HEK293T (cell line): Measurements from ENCODE around the gene CCNQ.

Source experiments
- CTCF ChIA-PET: fragments of 350-600 bp; formaldehyde crosslinking; extraction: SDS; loops from one replicate; lab custom pipeline; 2021; ENCODE audit warnings: antibody characterized with exemption, inconsistent platforms; lab: Yijun Ruan, JAX
- POLR2A ChIA-PET: fragments of 350-600 bp; formaldehyde crosslinking; extraction: SDS; loops from one replicate; lab custom pipeline; 2020; ENCODE audit warnings: antibody characterized with exemption, inconsistent platforms; lab: Yijun Ruan, JAX
- DNase-seq: peaks from one replicate; pipeline ENCODE4 v3.0.0; 2012; ENCODE audit warnings: mixed read lengths; ENCODE audit errors: extremely low spot score
- ARNT ChIP-seq: fragments of 450-650 bp; IDR thresholded peaks from 2 replicates; pipeline ENCODE4 v1.6.1; 2017; ENCODE audit warnings: mild to moderate bottlenecking
- BHLHE40 ChIP-seq: fragments of 450-650 bp; IDR thresholded peaks from 2 replicates; pipeline ENCODE4 v1.6.1; 2016; ENCODE audit warnings: mild to moderate bottlenecking, moderate library complexity, borderline replicate concordance
- CTBP1 ChIP-seq: fragments of 450-650 bp; IDR thresholded peaks from 2 replicates; pipeline ENCODE4 v1.6.1; 2016; ENCODE audit warnings: borderline replicate concordance
- ELF4 ChIP-seq: fragments of 450-650 bp; IDR thresholded peaks from 2 replicates; pipeline ENCODE4 v1.6.1; 2017; ENCODE audit warnings: antibody characterized with exemption
- FOXA1 ChIP-seq: fragments of 450-650 bp; IDR thresholded peaks from 2 replicates; pipeline ENCODE4 v1.6.1; 2016; ENCODE audit warnings: mild to moderate bottlenecking
- FOXK2 ChIP-seq: fragments of 450-650 bp; IDR thresholded peaks from 2 replicates; pipeline ENCODE4 v1.6.1; 2016; ENCODE audit warnings: mild to moderate bottlenecking
- FOXM1 ChIP-seq: fragments of 450-650 bp; IDR thresholded peaks from 2 replicates; pipeline ENCODE4 v1.6.1; 2017; ENCODE audit warnings: mild to moderate bottlenecking, borderline replicate concordance
- HDGF ChIP-seq: fragments of 450-650 bp; IDR thresholded peaks from 2 replicates; pipeline ENCODE4 v1.6.1; 2017; ENCODE audit warnings: antibody characterized with exemption, borderline replicate concordance
- L3MBTL2 ChIP-seq: fragments of 450-650 bp; conservative IDR thresholded peaks from 2 replicates; pipeline ENCODE4 v1.6.1; 2016; ENCODE audit warnings: mild to moderate bottlenecking
- LEF1 ChIP-seq: fragments of 450-650 bp; IDR thresholded peaks from 2 replicates; pipeline ENCODE4 v1.6.1; 2017; ENCODE audit warnings: mild to moderate bottlenecking, borderline replicate concordance
- NFRKB ChIP-seq: fragments of 450-650 bp; IDR thresholded peaks from 2 replicates; pipeline ENCODE4 v1.6.1; 2016; ENCODE audit warnings: mild to moderate bottlenecking, moderate library complexity
- SP1 ChIP-seq: fragments of 450-650 bp; IDR thresholded peaks from 2 replicates; pipeline ENCODE4 v1.6.1; 2017
- SUZ12 ChIP-seq: fragments of 450-650 bp; IDR thresholded peaks from 2 replicates; pipeline ENCODE4 v1.6.1; 2016; ENCODE audit warnings: mild to moderate bottlenecking
- TARDBP ChIP-seq: fragments of 450-650 bp; IDR thresholded peaks from 2 replicates; pipeline ENCODE4 v1.6.1; 2016
- ZNF384 ChIP-seq: fragments of 450-650 bp; IDR thresholded peaks from 2 replicates; pipeline ENCODE4 v1.6.1; 2016
- TF ChIP-seq, protein P1 (sequence below): fragments of 450-650 bp; IDR thresholded peaks from 2 replicates; pipeline ENCODE4 v1.6.1; 2016

The CCNQ gene

GRCh38 chrX:153644356-153645125, 45.6 kb upstream of the CCNQ start:
- DNase-seq, result no peak
- ChIA-PET POLR2A (interaction anchor here (0.8 to 1.2 kb wide), 5 partner anchors 13 to 703 kb away, joined by 3 to 6 read pairs (median 3); no protein-coding TSS in a partner anchor), CTCF (interaction anchor here (0.6 to 1.5 kb wide), 17 partner anchors 8 to 703 kb away, joined by 3 to 17 read pairs (median 4); partner anchors contain the start of gene SLC6A8)
- TF ChIP-seq LEF1, result no peak
- TF ChIP-seq SUZ12, result no peak
- TF ChIP-seq, protein P1, sequence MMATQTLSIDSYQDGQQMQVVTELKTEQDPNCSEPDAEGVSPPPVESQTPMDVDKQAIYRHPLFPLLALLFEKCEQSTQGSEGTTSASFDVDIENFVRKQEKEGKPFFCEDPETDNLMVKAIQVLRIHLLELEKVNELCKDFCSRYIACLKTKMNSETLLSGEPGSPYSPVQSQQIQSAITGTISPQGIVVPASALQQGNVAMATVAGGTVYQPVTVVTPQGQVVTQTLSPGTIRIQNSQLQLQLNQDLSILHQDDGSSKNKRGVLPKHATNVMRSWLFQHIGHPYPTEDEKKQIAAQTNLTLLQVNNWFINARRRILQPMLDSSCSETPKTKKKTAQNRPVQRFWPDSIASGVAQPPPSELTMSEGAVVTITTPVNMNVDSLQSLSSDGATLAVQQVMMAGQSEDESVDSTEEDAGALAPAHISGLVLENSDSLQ, result no peak
- TF ChIP-seq TARDBP, result no peak
- TF ChIP-seq L3MBTL2, result no peak
- no peak for TF ChIP-seq SP1
- no peak for TF ChIP-seq HDGF
- no peak for TF ChIP-seq ELF4

GRCh38 chrX:153643431-153644351, 44.8 kb upstream of the CCNQ start:
- ChIA-PET POLR2A (interaction anchor here (0.9 to 1.2 kb wide), 3 partner anchors 12 to 87 kb away, joined by 3 to 6 read pairs (median 3); no protein-coding TSS in a partner anchor), CTCF (interaction anchor here (0.6 to 1.5 kb wide), 11 partner anchors 13 to 92 kb away, joined by 3 to 17 read pairs (median 4); no protein-coding TSS in a partner anchor)
- peak; percentile 65 for DNase-seq
- TF ChIP-seq L3MBTL2 (peak; percentile 81), ZNF384 (no peak), BHLHE40 (no peak), CTBP1 (no peak)

GRCh38 chrX:153642655-153643430, 43.9 kb upstream of the CCNQ start:
- CTCF ChIA-PET, result interaction anchor here (0.6 kb wide), 2 partner anchors 25 to 58 kb away, joined by 3 to 4 read pairs; no protein-coding TSS in a partner anchor

DNA sequence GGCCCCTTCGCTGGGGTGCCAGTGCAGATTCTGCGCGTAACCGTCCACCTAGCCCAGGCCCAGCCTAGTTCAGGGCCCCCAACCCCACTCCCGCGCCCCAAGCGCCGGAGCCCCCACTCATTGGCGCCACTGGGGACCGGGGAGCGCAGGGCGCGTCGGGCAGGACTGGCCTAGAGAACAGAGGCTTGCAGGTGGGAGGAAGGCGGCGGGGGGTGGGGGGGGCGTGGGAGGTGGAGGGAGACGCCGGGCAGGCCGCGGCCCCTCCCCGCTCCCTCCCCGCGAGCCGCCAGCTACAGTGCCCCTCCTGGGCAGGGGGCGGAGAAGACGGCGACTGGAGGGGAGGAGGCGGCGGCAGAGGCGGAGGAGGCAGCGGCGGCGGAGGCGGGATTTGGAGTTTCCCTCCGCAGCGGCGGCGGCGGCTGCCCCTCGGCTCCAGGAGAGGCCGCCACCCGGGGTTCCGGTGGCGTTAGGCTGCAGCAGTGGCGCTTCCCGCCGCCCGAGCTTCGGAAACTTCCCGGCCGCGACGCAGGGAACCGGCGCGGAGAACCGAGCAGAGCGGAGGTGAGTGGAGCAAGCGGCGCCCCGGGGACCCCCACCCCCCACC, 43.2 kb upstream of the CCNQ start:
- TF ChIP-seq LEF1, result no peak
- TF ChIP-seq SUZ12, result no peak
- no peak for TF ChIP-seq FOXM1
- TF ChIP-seq HDGF, result no peak
- no peak for TF ChIP-seq NFRKB
- no peak for TF ChIP-seq ELF4
- no peak for TF ChIP-seq BHLHE40
- TF ChIP-seq TARDBP, result no peak
- no peak for TF ChIP-seq ARNT
- no peak for TF ChIP-seq FOXK2
- TF ChIP-seq SP1, result no peak
- TF ChIP-seq L3MBTL2, result no peak
- TF ChIP-seq, protein P1, result no peak
- TF ChIP-seq ZNF384, result no peak
- TF ChIP-seq FOXA1, result no peak
- no peak for TF ChIP-seq CTBP1
- CTCF ChIA-PET, result no interaction called here
- DNase-seq, result peak; percentile 51
- POLR2A ChIA-PET, result no interaction called here

More at GRCh38 chrX:153642655-153643430, 43.9 kb upstream of the CCNQ start:
- no peak for DNase-seq
- POLR2A ChIA-PET, result no interaction called here
- TF ChIP-seq LEF1 (no peak), FOXM1 (no peak), HDGF (no peak), L3MBTL2 (no peak; the same call in 1 of the 2 replicates), SUZ12 (no peak), ARNT (no peak), SP1 (no peak), CTBP1 (no peak; the same call in 1 of the 2 replicates), TARDBP (no peak), NFRKB (no peak), FOXK2 (no peak), ELF4 (no peak), FOXA1 (no peak), ZNF384 (no peak), BHLHE40 (no peak)
- TF ChIP-seq, protein P1, result no peak

DNA sequence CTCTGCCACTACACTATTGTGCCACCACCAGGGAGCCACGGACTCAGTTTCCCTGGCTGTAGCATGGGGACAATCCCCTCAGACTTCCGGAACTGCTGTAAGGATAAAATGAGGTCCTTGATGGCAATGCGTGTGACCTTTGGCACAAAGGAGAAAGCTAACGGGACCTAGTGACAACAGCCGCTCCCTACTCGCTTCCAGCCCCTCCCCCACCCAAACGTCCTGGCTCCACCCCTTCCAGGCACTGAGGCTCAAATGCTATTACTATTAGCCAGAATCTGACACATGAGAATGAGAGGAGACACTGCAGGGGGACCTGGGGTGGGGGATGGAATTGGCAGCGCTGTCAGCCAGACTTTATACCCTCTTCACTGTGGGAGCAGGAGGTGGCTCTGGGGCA, 42.7 kb upstream of the CCNQ start:
- DNase-seq, result no peak
- POLR2A ChIA-PET, result no interaction called here
- CTCF ChIA-PET, result no interaction called here
- TF ChIP-seq ZNF384, result no peak
- TF ChIP-seq HDGF, result no peak
- no peak for TF ChIP-seq ARNT
- TF ChIP-seq BHLHE40, result no peak
- TF ChIP-seq LEF1, result no peak
- TF ChIP-seq L3MBTL2, result no peak
- TF ChIP-seq FOXM1, result no peak
- TF ChIP-seq, protein P1, result no peak
- no peak for TF ChIP-seq FOXK2
- no peak for TF ChIP-seq NFRKB
- no peak for TF ChIP-seq ELF4
- TF ChIP-seq TARDBP, result no peak
- no peak for TF ChIP-seq SP1
- no peak for TF ChIP-seq FOXA1
- no peak for TF ChIP-seq SUZ12
- TF ChIP-seq CTBP1, result no peak
